GM18498 (cell line): Measurements from ENCODE around the gene OR2Z1.

ENCODE experiments used
- ATAC-seq: cut with Tn5 transposase; IDR thresholded peaks from one replicate; pipeline ENCODE4 v1.9.1; 2021; ENCODE audit warnings: mild to moderate bottlenecking, moderate library complexity; ENCODE audit not compliant: unreplicated experiment

Gene OR2Z1, protein sequence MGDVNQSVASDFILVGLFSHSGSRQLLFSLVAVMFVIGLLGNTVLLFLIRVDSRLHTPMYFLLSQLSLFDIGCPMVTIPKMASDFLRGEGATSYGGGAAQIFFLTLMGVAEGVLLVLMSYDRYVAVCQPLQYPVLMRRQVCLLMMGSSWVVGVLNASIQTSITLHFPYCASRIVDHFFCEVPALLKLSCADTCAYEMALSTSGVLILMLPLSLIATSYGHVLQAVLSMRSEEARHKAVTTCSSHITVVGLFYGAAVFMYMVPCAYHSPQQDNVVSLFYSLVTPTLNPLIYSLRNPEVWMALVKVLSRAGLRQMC

DNA sequence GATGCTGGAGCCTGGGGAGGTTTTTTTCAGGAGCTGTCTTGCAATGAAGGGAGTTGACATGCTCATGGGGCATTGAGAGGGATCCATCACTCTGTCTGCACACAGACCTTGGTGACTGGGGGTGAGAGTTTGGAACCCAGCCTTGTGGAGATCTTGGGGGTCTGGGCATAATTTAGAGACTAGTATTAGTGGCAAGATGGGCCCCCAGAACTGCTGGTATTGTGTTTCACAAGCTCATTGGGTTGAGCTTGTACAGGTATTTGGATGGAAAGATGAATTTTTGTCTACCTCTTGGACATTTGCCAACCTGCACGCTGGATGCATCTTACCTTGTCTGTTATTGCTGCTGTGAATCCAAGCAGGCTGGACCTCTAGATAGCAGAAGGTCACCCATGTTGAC is at the start of gene OR2Z1:
Gene OR2Z1 (plus strand): TSS at position 301 of the 400 bp plus-strand sequence. CDS start 9,395 bp downstream, outside the sequence.
- ATAC-seq = no peak

- ATAC-seq = no peak
These were observed 48.0 kb upstream of the OR2Z1 start for GRCh38 chr19:8673276-8673891.

DNA sequence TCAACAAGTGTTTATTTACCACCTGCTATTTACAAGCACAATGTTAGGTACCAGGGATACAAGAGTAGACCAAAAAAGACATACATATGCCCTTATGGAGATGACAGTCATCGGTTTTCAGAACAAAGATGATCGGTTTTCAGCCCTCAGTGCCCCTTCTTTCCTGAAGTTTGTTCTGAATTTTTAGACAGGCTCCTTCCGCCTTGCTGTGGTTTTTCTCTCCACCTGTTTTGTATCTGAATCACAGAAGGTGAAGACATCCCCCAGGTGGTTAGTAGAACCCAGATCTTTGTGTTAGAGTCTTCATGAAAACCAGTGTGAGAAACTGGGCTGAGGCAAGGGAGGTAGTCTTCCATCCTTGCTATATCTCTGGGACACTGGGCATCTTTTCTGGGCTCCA is 46.4 kb upstream of the OR2Z1 start:
- no peak for ATAC-seq

- ATAC-seq = no peak
These were observed 43.1 kb upstream of the OR2Z1 start for GRCh38 chr19:8678244-8678807.

GRCh38 chr19:8680676-8681344 is 40.6 kb upstream of the OR2Z1 start:
- no peak for ATAC-seq

DNA sequence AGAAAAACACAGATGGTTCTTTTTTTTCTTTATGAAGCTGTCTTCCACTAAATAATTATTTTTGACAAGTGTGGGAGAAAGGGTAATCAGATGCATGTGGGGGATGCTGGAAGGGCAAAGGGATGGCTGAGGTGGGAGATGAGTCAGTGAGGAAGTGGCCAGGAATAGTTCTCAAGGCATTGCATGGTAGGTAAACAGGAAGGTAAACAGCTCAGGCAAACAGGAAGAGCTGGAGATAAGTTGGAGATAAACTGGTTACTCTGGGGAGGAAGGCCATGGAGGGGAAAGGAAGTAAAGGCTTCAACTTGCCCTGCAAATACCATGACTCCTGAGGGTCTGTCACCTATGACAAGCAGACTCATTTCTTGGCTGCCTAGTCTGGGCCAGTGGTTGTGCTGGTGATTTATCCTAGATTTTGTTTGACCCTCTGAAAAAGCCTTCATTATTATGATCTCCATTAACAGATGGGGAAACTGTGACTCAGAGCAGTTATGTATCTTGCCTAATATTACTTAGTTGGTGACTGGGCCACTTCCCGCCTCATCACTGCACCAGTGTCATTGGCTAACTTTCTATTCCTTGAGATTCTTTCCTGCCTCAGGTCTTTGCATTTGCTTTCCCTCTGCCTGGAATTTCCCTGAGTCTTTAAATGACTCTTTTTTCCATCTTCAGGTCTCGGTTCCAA is 39.9 kb upstream of the OR2Z1 start:
- no peak for ATAC-seq

GRCh38 chr19:8682472-8682871 is 39.0 kb upstream of the OR2Z1 start:
- no peak for ATAC-seq

- no peak for ATAC-seq
These were observed 38.5 kb upstream of the OR2Z1 start for GRCh38 chr19:8682931-8683330.

DNA sequence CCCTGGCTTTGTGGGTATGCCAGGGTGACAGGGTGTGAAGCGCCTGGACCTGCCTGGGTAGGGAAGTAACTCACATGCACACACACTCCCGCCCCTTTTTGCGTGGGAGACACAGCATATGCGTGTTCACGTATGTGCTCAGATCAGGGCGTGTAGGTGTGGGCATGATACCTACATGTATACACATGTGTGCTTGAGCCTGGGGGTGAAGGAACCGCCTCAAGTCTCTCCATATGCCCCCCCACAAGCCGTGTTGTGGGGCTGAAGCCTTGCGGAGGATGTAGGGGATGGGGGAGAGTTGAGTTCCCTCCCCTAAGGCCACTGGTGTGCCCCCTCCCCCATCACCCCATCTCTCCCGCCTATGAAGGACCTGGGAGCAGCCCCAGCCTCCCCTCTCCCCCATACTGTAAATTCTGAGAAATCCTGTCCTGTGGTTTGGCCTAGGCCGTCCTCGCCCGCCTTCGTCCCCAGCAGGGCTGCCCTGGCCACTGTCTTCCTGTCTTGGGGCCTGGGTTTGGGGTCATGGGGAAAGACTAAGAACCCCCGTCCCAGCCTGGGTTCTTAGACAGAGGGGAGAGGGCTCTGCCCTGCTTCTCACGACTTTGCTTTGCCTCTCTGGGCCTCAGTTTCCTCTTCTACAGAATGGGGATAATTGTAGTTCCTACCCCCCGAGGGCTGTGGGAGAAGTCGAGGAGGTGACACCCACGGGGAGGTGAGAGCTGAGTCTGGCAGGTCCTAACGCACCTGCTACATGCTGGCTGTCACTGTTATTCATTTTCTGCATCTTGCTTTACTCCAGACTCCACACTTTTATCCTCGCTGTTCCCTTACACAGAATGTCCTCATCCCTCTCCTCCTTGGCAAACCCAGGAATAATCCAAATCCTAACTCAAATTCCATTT is 37.2 kb upstream of the OR2Z1 start:
- no peak for ATAC-seq

GRCh38 chr19:8686549-8686948 is 34.9 kb upstream of the OR2Z1 start:
- ATAC-seq = no peak

DNA sequence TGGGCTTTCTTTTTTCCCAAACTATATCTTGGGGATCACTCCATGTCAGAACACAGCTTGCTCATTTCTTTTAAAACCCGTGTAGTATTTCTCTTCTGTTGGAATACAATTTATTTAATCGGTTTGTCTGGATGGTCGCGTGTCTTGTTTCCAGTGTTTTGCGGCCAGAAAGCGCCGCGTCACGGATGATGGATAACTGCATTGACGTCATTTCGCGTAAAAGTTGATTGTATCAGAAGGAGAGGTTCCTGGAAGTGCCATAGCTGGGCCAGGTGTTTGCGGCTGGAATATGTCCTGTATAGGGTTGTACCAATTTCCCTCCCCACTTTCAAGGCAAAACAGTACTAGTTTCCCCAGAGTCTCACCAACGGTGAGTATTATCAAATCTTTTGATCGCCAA is 32.5 kb upstream of the OR2Z1 start:
- no peak for ATAC-seq

GRCh38 chr19:8690753-8691539 is 30.5 kb upstream of the OR2Z1 start:
- no peak for ATAC-seq

DNA sequence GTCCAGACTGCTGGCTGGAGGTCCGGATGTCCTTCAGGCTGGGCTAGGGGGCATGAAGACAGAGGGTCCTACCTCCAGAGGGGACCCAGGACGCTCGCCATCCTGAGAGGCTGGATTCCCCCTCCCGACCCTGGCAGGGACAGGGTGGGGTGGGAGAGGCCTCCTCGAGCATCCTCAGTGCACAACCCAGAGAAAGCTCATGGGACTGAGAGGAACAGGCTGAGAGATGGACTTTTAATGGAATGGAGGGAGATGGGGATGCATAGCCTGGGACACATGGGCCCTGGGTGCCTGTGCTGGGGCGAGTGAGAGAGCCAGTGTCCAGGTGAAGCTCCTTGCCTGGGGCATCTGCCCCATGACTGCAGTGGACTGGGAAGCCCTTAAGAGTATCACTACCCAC is 25.9 kb upstream of the OR2Z1 start:
- ATAC-seq = no peak

GRCh38 chr19:8695911-8696310 is 25.5 kb upstream of the OR2Z1 start:
- ATAC-seq = no peak

- no peak for ATAC-seq
These were observed 24.4 kb upstream of the OR2Z1 start for GRCh38 chr19:8696993-8697392.

GRCh38 chr19:8697671-8698432 is 23.6 kb upstream of the OR2Z1 start:
- no peak for ATAC-seq

DNA sequence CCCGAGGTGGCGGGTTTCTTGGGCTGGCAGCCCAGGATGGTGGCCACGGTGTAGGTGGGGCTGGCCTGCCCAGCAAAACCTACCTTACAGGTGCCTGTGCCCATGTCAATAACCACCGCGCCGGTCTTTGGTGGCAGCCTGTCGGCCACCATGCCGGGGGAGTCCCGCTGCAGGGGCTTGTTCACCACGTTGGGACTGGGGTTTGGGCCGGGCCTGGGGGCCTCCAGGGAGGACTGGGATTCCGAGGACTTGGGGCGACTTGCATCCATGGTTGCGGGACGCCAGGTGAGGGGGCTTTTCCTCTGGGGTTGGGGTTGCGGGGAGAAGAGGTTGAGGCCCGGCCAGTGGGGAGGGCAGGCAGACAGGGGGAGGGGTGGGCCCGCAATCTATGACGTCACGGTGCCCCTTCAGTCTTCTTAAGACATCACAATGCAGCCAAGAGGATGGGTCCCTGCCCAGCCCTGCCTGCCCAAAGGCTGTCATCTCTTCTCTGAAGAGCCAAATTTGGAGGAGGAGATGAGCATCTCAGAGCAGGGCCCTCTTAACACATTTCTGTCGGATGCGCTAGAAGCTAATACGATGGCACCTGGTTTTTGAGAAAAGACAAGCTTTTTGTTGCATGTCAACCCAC is 22.9 kb upstream of the OR2Z1 start, which contains the start of gene ACTL9:
Gene ACTL9 (minus strand): TSS at position 363 of the 631 bp plus-strand sequence. CDS start 94 bp downstream, at position 269.
- no peak for ATAC-seq

GRCh38 chr19:8699908-8700307 is 21.5 kb upstream of the OR2Z1 start:
- ATAC-seq = no peak
